DMS53 treated with DMSO at 0.1 percent for 48 hours (cell line): ENCODE measurements around the gene ERCC6.
A peak's percentile ranks its signal among the peaks of the same experiment; 100 is the strongest.

ENCODE experiments used
- DNase-seq: peaks from one replicate; lab custom pipeline; 2025; ENCODE audit not compliant: unreplicated experiment; lab: John Stamatoyannopoulos, UW

ERCC6 gene

GRCh38 chr10:49512121-49512809 lies 26.7 kb downstream of the ERCC6 start:
- DNase-seq, result peak; percentile 32

- DNase-seq, result no peak
Observed at GRCh38 chr10:49509771-49510303, 29.1 kb downstream of the ERCC6 start.

- no peak for DNase-seq
Observed at GRCh38 chr10:49508654-49509053, 30.3 kb downstream of the ERCC6 start.

- no peak for DNase-seq
Observed at GRCh38 chr10:49508249-49508648, 30.7 kb downstream of the ERCC6 start.

- no peak for DNase-seq
Observed at GRCh38 chr10:49505589-49505988, 33.3 kb downstream of the ERCC6 start.

GRCh38 chr10:49505076-49505475 lies 33.8 kb downstream of the ERCC6 start:
- DNase-seq, result no peak

- DNase-seq, result no peak
Observed at GRCh38 chr10:49504528-49504927, 34.4 kb downstream of the ERCC6 start.

- no peak for DNase-seq
Observed at GRCh38 chr10:49502358-49502757, 36.6 kb downstream of the ERCC6 start.

GRCh38 chr10:49500412-49500811 lies 38.5 kb downstream of the ERCC6 start:
- DNase-seq, result no peak

GRCh38 chr10:49499305-49499851 lies 39.5 kb downstream of the ERCC6 start:
- DNase-seq, result no peak

- no peak for DNase-seq
Observed at GRCh38 chr10:49498425-49498824, 40.5 kb downstream of the ERCC6 start.

GRCh38 chr10:49497358-49497757 lies 41.6 kb downstream of the ERCC6 start:
- no peak for DNase-seq

- DNase-seq, result no peak
Observed at GRCh38 chr10:49488056-49488717, 50.7 kb downstream of the ERCC6 start.

GRCh38 chr10:49486738-49487137 lies 52.2 kb downstream of the ERCC6 start:
- DNase-seq, result no peak

- DNase-seq, result no peak
Observed at GRCh38 chr10:49486009-49486408, 52.9 kb downstream of the ERCC6 start.

GRCh38 chr10:49484486-49485235 lies 54.3 kb downstream of the ERCC6 start:
- DNase-seq, result no peak

GRCh38 chr10:49478819-49479218 lies 60.1 kb downstream of the ERCC6 start:
- DNase-seq, result no peak

- no peak for DNase-seq
Observed at GRCh38 chr10:49474901-49475300, 64.0 kb downstream of the ERCC6 start.

GRCh38 chr10:49471532-49471931 lies 67.4 kb downstream of the ERCC6 start:
- no peak for DNase-seq

- no peak for DNase-seq
Observed at GRCh38 chr10:49465736-49466135, 73.2 kb downstream of the ERCC6 start.
